Effector CD4-positive, alpha-beta T cell (primary cell): ENCODE measurements around the gene SPPL3.

Experiments used
- DNase-seq: peaks from one replicate; pipeline ENCODE4 v3.0.0-alpha.2; 2020

SPPL3 gene

GRCh38 chr12:120873226-120873625, 30.9 kb downstream of the SPPL3 start:
- no peak for DNase-seq

GRCh38 chr12:120872487-120872886, 31.7 kb downstream of the SPPL3 start:
- no peak for DNase-seq

- no peak for DNase-seq
These were observed 33.7 kb downstream of the SPPL3 start for GRCh38 chr12:120870415-120870814.

GRCh38 chr12:120869376-120869775, 34.8 kb downstream of the SPPL3 start:
- DNase-seq: no peak

- DNase-seq: no peak
These were observed 38.0 kb downstream of the SPPL3 start for GRCh38 chr12:120866108-120866507.

- no peak for DNase-seq
These were observed 39.1 kb downstream of the SPPL3 start for GRCh38 chr12:120865098-120865497.

- no peak for DNase-seq
These were observed 41.5 kb downstream of the SPPL3 start for GRCh38 chr12:120862664-120863063.

- DNase-seq: no peak
These were observed 42.9 kb downstream of the SPPL3 start for GRCh38 chr12:120861074-120861795.

GRCh38 chr12:120858306-120859088, 45.7 kb downstream of the SPPL3 start:
- no peak for DNase-seq

- DNase-seq: no peak
These were observed 47.2 kb downstream of the SPPL3 start for GRCh38 chr12:120856980-120857379.

GRCh38 chr12:120855823-120856588, 48.2 kb downstream of the SPPL3 start:
- DNase-seq: no peak

- no peak for DNase-seq
These were observed 49.4 kb downstream of the SPPL3 start for GRCh38 chr12:120854804-120855203.

- DNase-seq: no peak
These were observed 51.0 kb downstream of the SPPL3 start for GRCh38 chr12:120853188-120853587.

GRCh38 chr12:120851944-120852343, 52.2 kb downstream of the SPPL3 start:
- no peak for DNase-seq

GRCh38 chr12:120851444-120851843, 52.7 kb downstream of the SPPL3 start:
- DNase-seq: no peak

- no peak for DNase-seq
These were observed 54.4 kb downstream of the SPPL3 start for GRCh38 chr12:120849765-120850164.

- no peak for DNase-seq
These were observed 56.3 kb downstream of the SPPL3 start for GRCh38 chr12:120847814-120848213.

GRCh38 chr12:120847392-120847791, 56.8 kb downstream of the SPPL3 start:
- DNase-seq: no peak

GRCh38 chr12:120846721-120847120, 57.4 kb downstream of the SPPL3 start:
- DNase-seq: no peak

- DNase-seq: no peak
These were observed 58.5 kb downstream of the SPPL3 start for GRCh38 chr12:120845696-120846095.

- DNase-seq: no peak
These were observed 59.2 kb downstream of the SPPL3 start for GRCh38 chr12:120844768-120845449.

- no peak for DNase-seq
These were observed 59.9 kb downstream of the SPPL3 start for GRCh38 chr12:120844297-120844696.

GRCh38 chr12:120843472-120843871, 60.7 kb downstream of the SPPL3 start:
- DNase-seq: no peak
